H1 (cell line): ENCODE data around the gene ESR1. TPM values are rescaled to one million over a fixed set of nuclear protein-coding genes. Genes with fewer than 3 reads are reported as not detected.

Experiments
- CBX8 ChIP-seq: fragments of 300-800, 300-1000 bp; sonication (generic); IDR thresholded peaks from 2 replicates; pipeline ENCODE4 v1.7.1; 2016; ENCODE audit warnings: low read depth, low read length, borderline replicate concordance
- USF2 ChIP-seq: IDR thresholded peaks from 2 replicates; pipeline ENCODE4 v1.6.1; 2011; ENCODE audit warnings: low read length, improper control_type of control experiment
- polyA plus RNA-seq, 7 experiments: library from polyadenylated mRNA; depleted of rRNA in 3 of 7; stranded (reverse) in 5 of 7; unstranded in 2 of 7; fragments of >200 nt in 5 of 7; fragments of 200-250 nt in 2 of 7; gene quantifications; 1 replicate in 5 of 7; 2 replicates in 1 of 7; 4 replicates in 1 of 7; pipeline versions ENCODE4 v1.2.1 to v1.2.3, GENCODE V29; 2011 to 2013; ENCODE audit warnings: missing spikeins in 2 of 7, mixed read lengths in 2 of 7
- total RNA-seq: library from RNA; stranded (reverse); fragmentation: NEBNext Ultra II Directional; extraction: Animal tissue kit (Norgen Biotek cat#: 25700); gene quantifications from 2 replicates; pipeline ENCODE4 v1.2.1, GENCODE V29; 2021

Gene ESR1
- total and polyA plus RNA-seq, 2 of the 8 experiments (the other 6 are each of a cell fraction or from before 2014, with no cell fraction given) = 0.03 to 0.17 TPM

- TF ChIP-seq USF2 (no peak), CBX8 (no peak)
These were observed 245.8 kb downstream of the ESR1 start (continued) for GRCh38 chr6:152053332-152053731.
